Measurements from ENCODE around the gene ZC3H8.

The ZC3H8 gene

GRCh38 chr2:112254466-112255240 is at the start of gene ZC3H8:
Gene ZC3H8, minus strand, starts transcription at chr2:112255042. Its CDS starts 61 bp downstream, at chr2:112254981.
- Histone ChIP-seq H3K27me3 (ENCODE audit: insufficient read depth, low read length, poor library complexity) (no peaks in the 10 kb centered on the region), H3K4me3 (ENCODE audit: low read depth in 1 of 2, low read length in 2 of 2) (peak within 1 kb of the TSS; percentile 60 to 78), H3K36me3 (ENCODE audit: insufficient read depth, low read length) (peaks cover 12% of the 10 kb centered on the region; the same call in 1 of the 2 replicates), H4K20me1 (ENCODE audit: insufficient read depth, low read length) (no peaks in the 10 kb centered on the region), H3K9me3 (ENCODE audit: insufficient read depth, low read length, severe bottlenecking) (no peaks in the 10 kb centered on the region), H3K4me2 (ENCODE audit: insufficient read depth, low read length) (peak within 1 kb of the TSS; percentile 83), H3K4me1 (ENCODE audit: insufficient read depth, low read length) (peaks cover 41% of the 10 kb centered on the region), H3K9ac (ENCODE audit: low read depth, low read length) (peak within 1 kb of the TSS; percentile 77), H3K79me2 (ENCODE audit: insufficient read depth, low read length) (peaks cover 42% of the 10 kb centered on the region), H2AFZ (ENCODE audit: low read depth, low read length) (peak within 1 kb of the TSS; percentile 84), H3K27ac (ENCODE audit: low read length) (peak within 1 kb of the TSS; percentile 76)
- peak; percentile 94 for DNase-seq
- peak; percentile 95 for ATAC-seq (ENCODE audit: insufficient read depth, low read depth)
- no peak for TF ChIP-seq EZH2 (IDR thresholded peaks at IDR 0.05; ENCODE audit: borderline replicate concordance, low read depth, low read length, severe bottlenecking)
- TF ChIP-seq CTCF (IDR thresholded peaks at IDR 0.05; ENCODE audit: borderline replicate concordance, extremely low read depth, low read length, poor library complexity, severe bottlenecking), result peak; percentile 16

GRCh38 chr2:112304298-112304941 is 49.6 kb upstream of the ZC3H8 start:
- H2AFZ ChIP-seq (ENCODE audit: low read depth, low read length), result no peak overlapping the region
- H3K36me3 ChIP-seq (ENCODE audit: insufficient read depth, low read length), result peaks cover 6% of the 10 kb centered on the region; the same call in 1 of the 2 replicates
- H3K9me3 ChIP-seq (ENCODE audit: insufficient read depth, low read length, severe bottlenecking), result no peaks in the 10 kb centered on the region
- H3K79me2 ChIP-seq (ENCODE audit: insufficient read depth, low read length), result no peaks in the 10 kb centered on the region
- H3K27ac ChIP-seq (ENCODE audit: low read length), result no peak overlapping the region
- DNase-seq (no peak), ATAC-seq (ENCODE audit: insufficient read depth, low read depth) (no peak)
- H3K9ac ChIP-seq (ENCODE audit: low read depth, low read length), result no peak overlapping the region
- H3K4me3 ChIP-seq (ENCODE audit: low read depth in 1 of 2, low read length in 2 of 2), result no peak overlapping the region
- TF ChIP-seq EZH2 (IDR thresholded peaks at IDR 0.05; ENCODE audit: borderline replicate concordance, low read depth, low read length, severe bottlenecking) (no peak), CTCF (IDR thresholded peaks at IDR 0.05; ENCODE audit: borderline replicate concordance, extremely low read depth, low read length, poor library complexity, severe bottlenecking) (no peak)
- H3K27me3 ChIP-seq (ENCODE audit: insufficient read depth, low read length, poor library complexity), result no peaks in the 10 kb centered on the region
- no peaks in the 10 kb centered on the region for H4K20me1 ChIP-seq (ENCODE audit: insufficient read depth, low read length)
- no peaks in the 10 kb centered on the region for H3K4me1 ChIP-seq (ENCODE audit: insufficient read depth, low read length)
- no peak overlapping the region for H3K4me2 ChIP-seq (ENCODE audit: insufficient read depth, low read length)

- no peak overlapping the region for H3K27ac ChIP-seq (ENCODE audit: low read length)
- no peak for TF ChIP-seq EZH2 (IDR thresholded peaks at IDR 0.05; ENCODE audit: borderline replicate concordance, low read depth, low read length, severe bottlenecking)
- TF ChIP-seq CTCF (IDR thresholded peaks at IDR 0.05; ENCODE audit: borderline replicate concordance, extremely low read depth, low read length, poor library complexity, severe bottlenecking), result no peak
- H3K27me3 ChIP-seq (ENCODE audit: insufficient read depth, low read length, poor library complexity), result no peaks in the 10 kb centered on the region
- no peaks in the 10 kb centered on the region for H3K79me2 ChIP-seq (ENCODE audit: insufficient read depth, low read length)
- H4K20me1 ChIP-seq (ENCODE audit: insufficient read depth, low read length), result no peaks in the 10 kb centered on the region
- no peaks in the 10 kb centered on the region for H3K4me1 ChIP-seq (ENCODE audit: insufficient read depth, low read length)
- no peak overlapping the region for H2AFZ ChIP-seq (ENCODE audit: low read depth, low read length)
- H3K9me3 ChIP-seq (ENCODE audit: insufficient read depth, low read length, severe bottlenecking), result no peaks in the 10 kb centered on the region
- DNase-seq (no peak), ATAC-seq (ENCODE audit: insufficient read depth, low read depth) (no peak)
- H3K4me2 ChIP-seq (ENCODE audit: insufficient read depth, low read length), result no peak overlapping the region
- peaks cover 6% of the 10 kb centered on the region; the same call in 1 of the 2 replicates for H3K36me3 ChIP-seq (ENCODE audit: insufficient read depth, low read length)
- no peak overlapping the region for H3K9ac ChIP-seq (ENCODE audit: low read depth, low read length)
- H3K4me3 ChIP-seq (ENCODE audit: low read depth in 1 of 2, low read length in 2 of 2), result no peak overlapping the region
Observed at GRCh38 chr2:112301973-112302372, 47.1 kb upstream of the ZC3H8 start.
